VCaP (cell line): ENCODE measurements around the gene FRAT2.

Source experiments
- H3K27ac ChIP-seq: fragments of 450-650 bp; 2 replicates; pipeline ENCODE4 v1.5.1; 2017
- TF ChIP-seq, protein P1 (sequence below): fragments of 450-650 bp; conservative IDR thresholded peaks from 2 replicates; pipeline ENCODE4 v1.5.1; 2017; ENCODE audit warnings: mild to moderate bottlenecking, moderate library complexity

FRAT2 gene

DNA sequence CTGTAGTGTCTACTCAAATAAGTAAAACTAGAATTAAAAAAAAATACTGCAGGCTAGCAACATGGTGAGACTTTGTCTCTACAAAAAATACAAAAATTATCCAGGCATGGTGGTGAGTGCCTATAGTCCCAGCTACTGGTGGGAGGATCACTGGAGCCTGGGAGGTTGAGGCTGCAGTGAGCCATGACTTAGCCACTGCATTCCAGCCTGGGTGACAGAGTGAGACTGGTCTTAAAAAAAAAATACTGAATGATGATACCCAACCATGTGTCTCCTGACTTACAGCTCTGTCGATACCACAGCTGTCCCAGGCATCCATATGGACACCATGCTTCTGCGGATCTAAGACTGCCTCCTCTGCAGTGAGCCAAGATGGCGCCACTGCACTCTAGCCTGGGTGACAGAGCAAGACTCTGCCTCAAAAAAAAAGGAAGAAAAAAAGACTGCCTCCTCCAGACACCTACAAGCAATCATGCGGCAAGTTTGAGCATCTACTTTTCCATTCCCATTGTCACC lies 23.4 kb downstream of the FRAT2 start:
- TF ChIP-seq, protein P1, sequence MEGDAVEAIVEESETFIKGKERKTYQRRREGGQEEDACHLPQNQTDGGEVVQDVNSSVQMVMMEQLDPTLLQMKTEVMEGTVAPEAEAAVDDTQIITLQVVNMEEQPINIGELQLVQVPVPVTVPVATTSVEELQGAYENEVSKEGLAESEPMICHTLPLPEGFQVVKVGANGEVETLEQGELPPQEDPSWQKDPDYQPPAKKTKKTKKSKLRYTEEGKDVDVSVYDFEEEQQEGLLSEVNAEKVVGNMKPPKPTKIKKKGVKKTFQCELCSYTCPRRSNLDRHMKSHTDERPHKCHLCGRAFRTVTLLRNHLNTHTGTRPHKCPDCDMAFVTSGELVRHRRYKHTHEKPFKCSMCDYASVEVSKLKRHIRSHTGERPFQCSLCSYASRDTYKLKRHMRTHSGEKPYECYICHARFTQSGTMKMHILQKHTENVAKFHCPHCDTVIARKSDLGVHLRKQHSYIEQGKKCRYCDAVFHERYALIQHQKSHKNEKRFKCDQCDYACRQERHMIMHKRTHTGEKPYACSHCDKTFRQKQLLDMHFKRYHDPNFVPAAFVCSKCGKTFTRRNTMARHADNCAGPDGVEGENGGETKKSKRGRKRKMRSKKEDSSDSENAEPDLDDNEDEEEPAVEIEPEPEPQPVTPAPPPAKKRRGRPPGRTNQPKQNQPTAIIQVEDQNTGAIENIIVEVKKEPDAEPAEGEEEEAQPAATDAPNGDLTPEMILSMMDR, result no peak
- H3K27ac ChIP-seq, result no peak overlapping the region

DNA sequence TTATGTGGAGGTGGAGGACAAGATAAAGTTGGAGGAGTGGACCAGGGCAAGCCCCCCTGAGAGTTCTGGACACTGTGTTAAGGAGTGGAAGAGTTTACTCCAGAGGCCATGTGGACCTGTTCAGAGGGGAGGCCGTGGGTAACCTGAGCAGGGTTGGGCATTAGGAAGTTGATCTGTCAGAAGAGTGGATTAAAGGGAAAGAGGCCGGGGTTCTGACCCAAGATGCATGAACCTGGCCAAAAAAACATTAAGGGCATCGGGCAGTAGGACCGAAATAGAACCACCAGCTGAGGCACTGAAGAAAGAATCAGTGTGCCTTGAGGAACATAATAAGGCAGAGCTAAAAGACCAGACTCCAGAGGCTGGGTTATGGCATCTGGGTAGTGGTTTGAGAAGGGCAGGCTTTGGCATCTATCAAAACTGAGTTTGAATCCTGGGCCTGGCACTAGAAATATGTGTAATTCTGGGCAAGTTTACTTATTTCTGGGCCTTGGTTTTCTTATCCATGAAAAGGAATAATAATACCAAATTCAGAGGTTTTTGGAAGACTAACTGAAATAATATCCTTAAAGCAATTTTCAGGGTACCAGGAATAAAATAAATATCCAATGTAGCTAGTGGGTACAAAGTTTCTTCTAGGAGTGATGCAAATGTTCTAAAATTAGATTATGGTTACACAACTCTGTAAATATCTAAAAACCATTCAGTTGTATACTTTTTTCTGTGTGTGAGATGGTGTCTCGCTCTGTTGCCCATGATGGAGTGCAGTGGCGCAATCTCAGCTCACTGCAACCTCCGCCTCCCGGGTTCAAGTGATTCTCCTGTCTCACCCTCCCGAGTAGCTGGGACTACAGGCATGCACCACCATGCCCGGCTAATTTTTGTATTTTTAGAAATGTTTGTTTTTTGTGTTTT lies 26.4 kb downstream of the FRAT2 start:
- no peak overlapping the region for H3K27ac ChIP-seq
- TF ChIP-seq, protein P1, result no peak

DNA sequence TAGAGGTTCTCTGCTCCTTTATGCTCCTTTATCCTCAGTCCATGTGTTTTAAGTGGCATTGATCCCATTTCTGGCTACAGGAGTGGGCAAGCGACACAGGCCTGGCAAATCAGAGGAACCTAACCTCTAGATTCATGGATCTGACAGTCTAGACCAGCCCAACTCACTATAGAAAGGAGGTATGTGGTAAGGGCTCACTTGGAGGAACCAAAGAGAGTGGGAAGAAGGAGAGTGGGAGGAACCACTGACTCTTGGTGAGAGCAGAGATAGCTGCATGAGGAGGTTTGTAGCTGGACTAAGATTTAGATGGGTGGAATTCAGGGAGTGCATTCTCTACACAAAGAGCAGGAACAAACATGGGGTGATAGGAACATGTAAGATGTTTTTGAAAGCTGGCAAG lies 27.1 kb downstream of the FRAT2 start:
- H3K27ac ChIP-seq, result no peak overlapping the region
- TF ChIP-seq, protein P1, result no peak

DNA sequence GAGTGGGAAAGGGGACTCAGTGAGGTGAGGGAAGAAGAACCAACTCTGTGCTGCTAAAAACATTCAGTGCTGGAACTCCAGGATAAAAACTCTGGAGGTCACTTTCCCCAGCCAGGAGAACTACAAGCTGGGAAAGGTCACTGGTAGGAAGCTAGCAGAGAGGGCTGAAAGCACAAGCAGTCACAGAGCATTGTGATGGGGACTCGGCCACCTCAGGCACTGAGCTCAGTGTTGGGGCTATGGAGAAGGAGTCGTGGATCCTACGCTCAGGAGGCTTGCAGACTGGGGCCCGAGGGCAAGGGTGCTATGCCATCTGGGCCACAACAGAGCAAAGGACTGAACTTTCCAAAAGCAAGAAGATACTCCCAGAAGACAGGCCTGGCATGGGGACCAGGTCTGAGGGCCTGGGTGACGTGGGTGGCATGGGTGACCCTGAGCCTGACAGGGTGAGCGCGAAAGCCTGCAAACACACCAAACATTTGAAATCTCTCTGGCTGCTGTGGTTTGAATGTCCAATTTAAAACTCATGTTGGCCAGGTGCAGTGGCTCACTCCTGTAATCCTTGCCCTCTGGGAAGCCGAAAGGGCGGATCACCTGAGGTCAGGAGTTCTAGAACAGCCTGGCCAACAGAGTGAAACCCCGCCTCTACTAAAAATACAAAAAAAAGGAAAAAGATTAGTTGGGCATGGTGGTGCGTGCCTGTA lies 32.3 kb downstream of the FRAT2 start:
- TF ChIP-seq, protein P1, result no peak

DNA sequence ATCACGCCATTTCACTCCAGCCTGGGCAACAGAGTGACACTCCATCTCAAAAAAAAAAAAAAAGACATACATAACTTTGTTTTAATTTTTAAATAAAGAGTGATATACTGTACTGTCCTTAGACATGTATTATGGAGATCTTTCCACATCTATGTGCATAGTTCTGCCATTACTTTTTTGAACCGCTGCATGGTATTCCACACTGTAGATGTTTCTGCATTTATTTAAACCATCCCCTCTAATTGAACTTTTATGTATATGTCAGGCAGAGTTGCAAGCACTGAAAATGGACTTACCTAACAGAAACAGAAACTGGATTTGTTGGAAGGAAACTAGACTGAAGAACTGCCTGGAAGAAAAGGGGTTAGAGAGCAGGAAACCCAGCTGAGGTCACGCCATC lies 33.5 kb downstream of the FRAT2 start:
- no peak overlapping the region for H3K27ac ChIP-seq
- TF ChIP-seq, protein P1, result no peak

More for the DNA sequence above, 32.3 kb downstream of the FRAT2 start:
- no peak overlapping the region for H3K27ac ChIP-seq

DNA sequence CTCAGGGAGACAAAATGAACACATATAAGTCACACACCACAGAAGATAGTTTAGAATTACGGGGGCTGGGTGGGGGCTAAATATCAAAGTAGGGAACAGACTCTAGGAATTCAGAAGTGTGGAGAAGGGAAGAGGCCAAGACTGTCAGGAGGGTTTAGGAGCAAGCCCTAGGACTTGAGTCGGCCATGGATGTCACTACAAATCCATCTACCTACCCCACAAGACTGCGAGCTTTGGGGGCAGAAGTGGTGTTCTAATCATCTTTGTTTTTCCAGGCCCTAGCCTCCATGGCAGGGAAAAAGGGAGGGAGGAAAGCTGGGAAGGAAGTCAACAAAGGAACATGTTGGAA lies 36.3 kb downstream of the FRAT2 start:
- TF ChIP-seq, protein P1, result no peak
- no peak overlapping the region for H3K27ac ChIP-seq

DNA sequence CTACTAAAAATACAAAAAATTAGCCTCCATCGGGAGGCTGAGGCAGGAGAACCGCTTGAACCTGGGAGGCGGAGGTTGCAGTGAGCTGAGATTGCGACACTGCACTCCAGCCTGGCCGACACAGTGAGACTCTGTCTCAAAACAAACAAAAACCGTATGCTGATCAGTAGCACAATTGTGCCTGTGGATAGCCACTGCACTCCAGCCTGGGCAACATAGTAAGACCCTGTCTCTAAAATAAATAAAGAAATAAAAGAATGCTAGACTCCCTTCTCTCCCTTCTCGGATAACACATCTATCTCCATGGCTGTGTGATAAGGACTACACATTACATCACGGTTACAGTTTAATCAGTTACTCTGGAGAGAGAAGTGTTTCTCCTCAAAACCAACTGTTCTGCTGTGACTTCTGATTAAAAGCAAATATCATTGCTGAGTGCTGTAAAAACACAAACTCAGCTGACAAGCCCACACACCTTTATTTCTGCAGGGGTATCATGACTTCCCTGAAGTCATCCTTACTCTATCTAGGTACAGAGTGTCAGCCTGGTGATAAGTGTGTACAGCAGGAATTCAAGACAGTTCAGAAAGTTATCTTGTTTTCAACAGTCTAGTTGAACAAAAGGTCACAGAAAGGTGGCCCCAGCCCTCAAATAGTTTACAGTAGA lies 36.8 kb downstream of the FRAT2 start:
- no peak overlapping the region for H3K27ac ChIP-seq
- TF ChIP-seq, protein P1, result no peak
